Lung (tissue), 12 donors: ENCODE results near the gene ADGRA1. TPM values are rescaled to one million over a fixed set of nuclear protein-coding genes. Genes with fewer than 3 reads are reported as not detected.
"Not testable (repeated sequence)": the region's sequence is repeated elsewhere in the genome, so short reads cannot be mapped to it uniquely, and the experiment has no call there.

Source experiments
- ATAC-seq: fragments of 200-7000 bp; cut with Tn5 transposase; one replicate; pipeline ENCODE4 v1.9.1; 2020; ENCODE audit warnings: moderate number of reproducible peaks; ENCODE audit not compliant: insufficient read depth, low FRiP score
- DNase-seq, 3 donors: peaks; one replicate each; pipeline ENCODE4 v3.0.0-alpha.2; 2013 to 2017
- H3K27ac ChIP-seq, 2 donors: one replicate each; pipeline ENCODE4 v1.5.1; 2013; ENCODE audit warnings: mild to moderate bottlenecking in 2 of 2, moderate library complexity in 2 of 2, control low read depth in 1 of 2, inconsistent platforms in 1 of 2, low read depth in 1 of 2, low read length in 1 of 2
- H3K27me3 ChIP-seq, 3 donors: one replicate each; pipeline ENCODE4 v1.5.1; 2013; ENCODE audit warnings: low read length in 2 of 3; ENCODE audit not compliant: control insufficient read depth in 3 of 3, insufficient read depth in 3 of 3
- H3K36me3 ChIP-seq, 4 donors: one replicate each; pipeline ENCODE4 v1.5.1; 2013; ENCODE audit warnings: low read length in 4 of 4, mild to moderate bottlenecking in 1 of 4, moderate library complexity in 1 of 4; ENCODE audit not compliant: control insufficient read depth in 4 of 4, insufficient read depth in 4 of 4
- H3K4me1 ChIP-seq, 5 donors: one replicate each; pipeline ENCODE4 v1.5.1; 2013; ENCODE audit warnings: low read length in 5 of 5, mild to moderate bottlenecking in 2 of 5, moderate library complexity in 1 of 5; ENCODE audit not compliant: control insufficient read depth in 5 of 5, insufficient read depth in 5 of 5
- H3K4me3 ChIP-seq: one replicate; pipeline ENCODE4 v1.5.1; 2013; ENCODE audit warnings: mild to moderate bottlenecking, control low read depth, moderate library complexity
- H3K9ac ChIP-seq, 2 donors: one replicate each; pipeline ENCODE4 v1.5.1; 2013; ENCODE audit warnings: low read length in 2 of 2, control low read depth in 1 of 2; ENCODE audit not compliant: insufficient read depth in 1 of 2
- H3K9me3 ChIP-seq, 4 donors: one replicate each; pipeline ENCODE4 v1.5.1; 2013; ENCODE audit warnings: low read length in 3 of 4, mild to moderate bottlenecking in 1 of 4, moderate library complexity in 1 of 4; ENCODE audit not compliant: control insufficient read depth in 4 of 4, insufficient read depth in 3 of 4
- WGBS, 2 donors: extraction: QIAGEN DNeasy Blood & Tissue Kit; methylation state at CpG; one replicate each; pipeline ENCODE4 v1.1.7; 2013; 5-methylcytosine and 5-hydroxymethylcytosine counted together
- polyA plus RNA-seq, 2 donors: library from polyadenylated mRNA; stranded (reverse); fragments of 200-250 nt; gene quantifications; one replicate each; pipeline ENCODE4 v1.2.1, GENCODE V29; 2013
- total RNA-seq, 2 donors: library from RNA; depleted of rRNA in 1 of 2; stranded (reverse); fragments of >200 nt in 1 of 2; gene quantifications; one replicate each; pipeline ENCODE4 v1.2.1, GENCODE V29; 2014 to 2021
- TF ChIP-seq, protein P1 (sequence below): IDR thresholded peaks from 2 replicates; pipeline ENCODE4 v1.5.1; 2012; ENCODE audit warnings: mild to moderate bottlenecking; ENCODE audit errors: control extremely low read depth, extremely low read depth
- donor health status: control.
- donor health status: control.
- donor health status: Bipolar disorder and iron deficiency.
- donor health status: healthy.
- donor health status: DM: yes; HTN: yes; CAD: no.

The ADGRA1 gene
- total and polyA plus RNA-seq, 4 donors = 0.05 to 1.3 (median 0.20) TPM

DNA sequence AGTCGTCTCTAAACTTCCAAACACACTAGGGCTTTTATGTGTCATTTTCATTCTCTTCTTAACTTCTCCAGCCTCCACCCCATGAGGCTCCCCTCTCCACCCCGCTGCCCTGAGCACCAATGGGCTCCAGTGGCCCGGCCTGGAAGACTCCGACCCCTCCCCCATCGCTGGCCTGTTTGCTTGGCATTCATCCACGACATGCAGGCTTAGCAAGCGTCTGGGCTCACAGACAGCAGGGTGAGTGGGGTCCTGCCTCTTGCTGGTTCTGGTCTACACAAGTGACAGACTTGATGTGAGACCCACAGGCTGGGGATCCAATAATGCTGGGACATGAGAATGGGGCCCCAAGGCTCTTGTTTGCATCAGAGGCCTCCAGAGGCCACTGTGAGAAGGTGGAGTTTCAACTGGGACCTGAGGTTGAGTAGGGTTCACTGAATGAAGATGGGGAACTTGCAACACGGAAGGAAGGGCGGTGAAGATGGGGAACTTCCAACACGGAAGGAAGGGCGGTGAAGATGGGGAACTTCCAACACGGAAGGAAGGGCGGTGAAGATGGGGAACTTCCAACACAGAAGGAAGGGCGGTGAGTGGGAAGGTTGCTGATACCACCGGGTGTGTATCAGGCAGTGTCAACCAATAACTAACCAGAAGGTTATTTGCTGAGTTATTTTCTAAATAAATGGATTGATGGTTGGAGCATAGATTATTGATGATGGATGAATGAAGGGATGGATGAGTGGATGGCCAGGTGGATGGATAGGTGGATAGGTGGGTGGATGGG, 86.3 kb downstream of the ADGRA1 start:
- H3K4me3 ChIP-seq = no peak overlapping the region
- peaks cover 0 to 10% (median 0%) of the 10 kb centered on the region in 4 donors for H3K9me3 ChIP-seq
- no peak for DNase-seq
- H3K9ac ChIP-seq = no peak overlapping the region
- no peaks in the 10 kb centered on the region for H3K36me3 ChIP-seq
- TF ChIP-seq, protein P1, sequence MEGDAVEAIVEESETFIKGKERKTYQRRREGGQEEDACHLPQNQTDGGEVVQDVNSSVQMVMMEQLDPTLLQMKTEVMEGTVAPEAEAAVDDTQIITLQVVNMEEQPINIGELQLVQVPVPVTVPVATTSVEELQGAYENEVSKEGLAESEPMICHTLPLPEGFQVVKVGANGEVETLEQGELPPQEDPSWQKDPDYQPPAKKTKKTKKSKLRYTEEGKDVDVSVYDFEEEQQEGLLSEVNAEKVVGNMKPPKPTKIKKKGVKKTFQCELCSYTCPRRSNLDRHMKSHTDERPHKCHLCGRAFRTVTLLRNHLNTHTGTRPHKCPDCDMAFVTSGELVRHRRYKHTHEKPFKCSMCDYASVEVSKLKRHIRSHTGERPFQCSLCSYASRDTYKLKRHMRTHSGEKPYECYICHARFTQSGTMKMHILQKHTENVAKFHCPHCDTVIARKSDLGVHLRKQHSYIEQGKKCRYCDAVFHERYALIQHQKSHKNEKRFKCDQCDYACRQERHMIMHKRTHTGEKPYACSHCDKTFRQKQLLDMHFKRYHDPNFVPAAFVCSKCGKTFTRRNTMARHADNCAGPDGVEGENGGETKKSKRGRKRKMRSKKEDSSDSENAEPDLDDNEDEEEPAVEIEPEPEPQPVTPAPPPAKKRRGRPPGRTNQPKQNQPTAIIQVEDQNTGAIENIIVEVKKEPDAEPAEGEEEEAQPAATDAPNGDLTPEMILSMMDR = no peak
- no peak for ATAC-seq
- no peak overlapping the region for H3K27ac ChIP-seq
- H3K4me1 ChIP-seq = no peaks in the 10 kb centered on the region
- WGBS, 2 donors = 71 to 78% methylated on average over 15 of the region's 15 CpGs
- no peaks in the 10 kb centered on the region for H3K27me3 ChIP-seq

DNA sequence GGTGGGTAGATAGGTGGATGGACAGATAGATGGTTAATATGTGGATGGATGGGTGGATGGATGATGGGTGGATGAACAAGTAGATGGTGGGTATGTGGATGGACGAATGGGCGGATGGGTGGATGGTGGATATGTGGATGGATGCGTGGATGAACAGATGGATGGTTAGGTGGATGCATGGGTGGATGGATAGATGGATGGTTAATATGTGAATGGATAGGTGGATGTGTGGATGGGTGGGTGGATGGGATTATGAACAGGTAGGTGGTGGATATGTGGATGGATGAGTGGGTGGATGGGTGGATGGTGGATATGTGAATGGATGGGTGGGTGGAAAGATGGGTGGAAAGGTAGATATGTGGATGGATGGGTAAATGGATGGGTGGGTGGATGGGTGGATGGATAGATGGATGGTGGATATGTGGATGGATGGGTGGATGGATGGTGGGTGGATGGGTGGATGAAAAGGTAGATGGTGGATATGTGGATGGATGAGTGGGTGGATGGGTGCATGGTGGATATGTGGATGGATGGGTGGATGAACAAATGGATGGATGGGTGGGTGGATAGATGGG, 87.1 kb downstream of the ADGRA1 start:
- Histone ChIP-seq H3K36me3 (no peaks in the 10 kb centered on the region), H3K4me1 (no peaks in the 10 kb centered on the region), H3K27me3 (no peaks in the 10 kb centered on the region), H3K9ac (no peak overlapping the region), H3K4me3 (no peak overlapping the region), H3K27ac (no peak overlapping the region), H3K9me3 (peaks cover 0 to 10% (median 0%) of the 10 kb centered on the region in 4 donors)
- TF ChIP-seq, protein P1 = no peak
- ATAC-seq = no peak
- WGBS, 2 donors = 72 to 77% methylated on average over 3 of the region's 3 CpGs
- DNase-seq = no peak

DNA sequence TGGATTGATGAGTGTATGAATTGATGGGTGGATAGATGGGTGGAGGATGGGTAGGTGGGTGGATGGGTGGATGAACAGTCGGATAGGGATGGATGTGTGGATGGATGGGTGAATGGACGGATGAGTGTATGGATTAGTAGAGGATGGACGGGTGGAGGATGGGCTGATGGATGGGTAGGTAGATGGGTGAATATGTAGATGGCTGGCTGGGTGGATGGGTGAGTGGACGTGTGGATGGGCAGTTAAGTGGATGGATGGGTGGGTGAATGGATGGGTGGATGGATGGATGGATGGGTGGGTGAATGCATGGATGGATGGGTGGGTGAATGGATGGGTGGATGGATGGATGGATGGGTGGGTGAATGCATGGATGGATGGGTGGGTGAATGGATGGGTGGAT, 87.9 kb downstream of the ADGRA1 start:
- ATAC-seq, H3K27ac ChIP-seq, H3K36me3 ChIP-seq, H3K4me1 ChIP-seq, H3K27me3 ChIP-seq, DNase-seq, H3K9ac ChIP-seq, H3K9me3 ChIP-seq, H3K4me3 ChIP-seq: not testable (repeated sequence)
- 85 to 88% methylated on average over 4 of the region's 4 CpGs for WGBS, 2 donors

DNA sequence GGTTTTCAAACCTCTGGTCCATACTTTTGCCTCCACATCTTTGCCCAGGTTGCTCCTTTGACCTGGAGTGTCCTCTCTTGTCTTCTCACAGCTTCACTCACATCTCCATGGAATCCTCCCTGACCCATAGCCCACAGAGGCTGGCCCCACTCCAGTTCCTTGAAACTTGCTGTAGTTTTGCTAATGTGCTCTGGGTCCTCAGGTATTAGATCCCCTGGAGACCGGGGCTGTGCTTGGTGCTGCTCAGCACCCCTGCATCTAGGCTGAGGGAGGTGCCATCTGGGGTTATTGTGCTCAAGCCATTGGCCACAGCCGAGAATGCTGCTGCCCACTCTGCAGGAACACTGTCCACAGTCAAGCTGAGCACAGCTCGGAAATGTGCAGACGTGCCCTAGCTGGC, 88.8 kb downstream of the ADGRA1 start:
- Histone ChIP-seq H3K9ac (no peak overlapping the region), H3K36me3 (no peaks in the 10 kb centered on the region), H3K27ac (no peak overlapping the region), H3K27me3 (no peaks in the 10 kb centered on the region), H3K9me3 (peaks cover 0 to 10% (median 0%) of the 10 kb centered on the region in 4 donors), H3K4me1 (no peaks in the 10 kb centered on the region), H3K4me3 (no peak overlapping the region)
- DNase-seq (no peak), ATAC-seq (no peak)
- TF ChIP-seq, protein P1 = no peak
- WGBS, 2 donors = 93 to 94% methylated on average over 4 of the region's 4 CpGs
